ENCODE data around the gene LTB4R2.
"Not testable (repeated sequence)": the region's sequence is repeated elsewhere in the genome, so short reads cannot be mapped to it uniquely, and the experiment has no call there.

Gene LTB4R2

DNA sequence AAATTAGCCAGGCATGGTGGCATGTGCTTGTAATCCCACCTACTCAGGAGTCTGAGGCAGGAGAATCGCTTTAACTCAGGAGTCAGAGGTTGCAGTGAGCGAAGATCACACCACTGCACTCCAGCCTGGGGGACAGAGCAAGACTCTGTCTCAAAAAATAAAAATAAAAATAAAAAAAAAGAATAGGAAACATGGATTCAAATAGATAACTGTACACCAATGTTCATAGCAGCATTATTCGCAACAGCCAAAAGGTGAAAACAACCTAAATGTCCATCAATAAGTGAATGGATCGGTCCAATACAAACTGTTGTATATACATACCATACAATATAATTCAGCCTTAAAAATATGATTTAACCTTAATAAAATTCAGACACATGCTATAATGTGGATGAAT is 32.9 kb downstream of the LTB4R2 start:
- no peak for DNase-seq

DNA sequence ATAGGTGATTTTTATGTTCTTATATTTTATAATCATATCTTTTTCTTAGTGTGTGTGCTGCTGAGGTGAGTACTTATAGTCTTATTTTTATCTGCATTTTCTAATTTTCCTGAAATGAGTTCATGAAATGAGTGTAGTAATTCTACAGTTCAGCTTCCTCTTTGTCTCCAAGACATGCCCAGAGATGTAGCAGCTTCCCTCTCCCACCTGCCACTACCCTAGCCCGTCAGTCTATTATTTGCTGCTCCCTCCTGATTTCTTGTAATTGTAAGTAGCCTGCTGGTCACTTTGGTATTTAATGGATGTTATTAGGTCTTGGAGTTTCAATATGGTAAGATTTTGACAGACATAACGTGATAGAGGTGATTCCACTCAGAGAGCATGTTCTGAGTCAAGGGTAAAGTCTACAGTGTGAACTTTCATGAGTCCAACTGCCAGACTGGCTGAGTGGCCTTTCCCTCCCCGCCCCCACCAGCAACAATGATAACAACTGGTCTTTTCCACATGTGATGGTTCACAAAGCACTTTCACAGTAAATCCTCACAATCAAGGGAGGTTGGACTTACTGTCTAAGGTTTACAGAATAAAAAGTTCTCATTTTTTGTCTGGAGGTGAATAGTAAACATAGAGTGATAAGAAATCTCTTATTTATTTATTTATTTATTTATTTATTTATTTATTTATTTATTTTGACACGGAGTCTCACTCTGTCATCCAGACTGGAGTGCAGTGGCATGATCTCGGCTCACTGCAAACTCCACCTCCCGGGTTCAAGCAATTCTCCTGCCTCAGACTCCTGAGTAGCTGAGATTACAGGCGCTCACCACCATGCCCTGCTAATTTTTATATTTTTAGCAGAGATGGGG is 34.1 kb downstream of the LTB4R2 start:
- no peak for DNase-seq

DNA sequence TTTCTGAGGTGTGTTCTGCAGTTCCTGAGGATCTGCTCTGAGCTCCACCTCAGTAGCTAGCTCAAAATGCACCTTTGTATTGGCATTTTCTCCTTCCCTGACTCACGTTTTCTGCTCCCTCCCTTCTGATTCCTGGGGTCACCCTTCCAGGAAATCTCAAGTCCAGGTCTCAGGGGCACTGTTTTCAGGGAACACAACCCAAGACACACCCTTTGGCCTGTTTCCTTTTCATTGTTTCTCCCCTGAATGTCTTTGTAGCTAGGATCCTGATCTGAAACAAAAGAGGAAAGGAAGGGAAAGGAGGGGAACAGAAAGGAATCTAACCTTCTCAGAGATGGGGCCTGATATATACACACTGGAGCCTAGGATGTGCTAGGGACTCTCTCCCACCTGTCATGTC is 37.2 kb downstream of the LTB4R2 start:
- DNase-seq = no peak

DNA sequence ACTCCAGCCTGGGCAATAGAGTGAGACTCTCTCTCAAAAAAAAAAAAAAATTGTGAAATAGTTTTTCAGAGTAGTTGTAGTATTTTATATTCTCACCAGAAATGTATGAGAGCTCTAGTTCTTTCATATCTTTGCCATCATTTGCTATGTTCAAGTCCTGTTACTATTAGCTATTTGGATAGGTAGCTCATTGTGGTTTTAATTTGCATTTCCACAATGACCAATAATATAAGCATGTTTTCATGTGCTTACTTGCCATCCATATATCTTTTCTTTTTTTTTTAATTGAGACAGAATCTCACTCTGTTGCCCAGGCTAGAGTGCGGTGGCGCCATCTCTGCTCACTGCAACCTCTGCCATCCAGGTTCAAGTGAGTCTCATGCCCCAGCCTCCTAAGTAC is 38.2 kb downstream of the LTB4R2 start:
- no peak for DNase-seq

DNA sequence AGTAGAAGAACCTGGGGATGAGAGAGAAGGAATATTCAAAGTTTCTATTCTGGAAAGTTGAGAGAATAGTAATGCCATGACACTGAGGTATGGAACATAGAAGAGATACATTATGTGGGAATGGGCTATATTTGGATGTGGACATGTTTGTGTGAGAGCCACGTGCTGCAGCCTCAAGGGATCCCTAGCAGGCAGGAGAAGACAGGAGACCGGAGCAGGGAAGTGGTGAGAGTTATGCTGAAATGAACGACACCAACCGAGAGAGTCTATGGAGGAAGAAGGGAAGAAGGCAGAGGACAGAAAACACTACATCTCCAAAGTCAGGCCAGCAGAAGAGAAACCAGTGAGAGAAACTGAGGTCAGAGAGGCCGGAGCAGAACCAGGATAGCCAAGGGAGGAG is 39.8 kb downstream of the LTB4R2 start:
- DNase-seq = no peak

DNA sequence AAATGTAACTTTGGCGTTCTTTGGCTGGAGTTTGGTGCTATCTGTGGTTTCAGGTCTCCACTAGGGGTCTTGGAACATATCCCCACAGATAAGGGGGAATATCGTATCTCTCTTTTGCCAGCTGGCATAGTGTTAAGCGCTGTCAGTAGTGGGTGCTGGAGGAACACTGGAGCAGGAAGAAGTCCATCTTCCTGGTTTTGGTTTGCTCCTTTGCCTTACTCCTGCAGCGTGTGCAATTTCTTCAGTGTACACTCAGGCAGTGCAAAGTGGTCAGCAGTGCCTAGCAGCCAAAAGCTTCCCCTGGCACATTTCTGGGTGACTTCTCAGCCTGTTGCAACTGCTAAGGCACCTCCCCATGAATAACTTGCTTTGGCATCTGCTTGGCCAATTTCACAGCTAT is 41.6 kb downstream of the LTB4R2 start:
- DNase-seq = no peak

DNA sequence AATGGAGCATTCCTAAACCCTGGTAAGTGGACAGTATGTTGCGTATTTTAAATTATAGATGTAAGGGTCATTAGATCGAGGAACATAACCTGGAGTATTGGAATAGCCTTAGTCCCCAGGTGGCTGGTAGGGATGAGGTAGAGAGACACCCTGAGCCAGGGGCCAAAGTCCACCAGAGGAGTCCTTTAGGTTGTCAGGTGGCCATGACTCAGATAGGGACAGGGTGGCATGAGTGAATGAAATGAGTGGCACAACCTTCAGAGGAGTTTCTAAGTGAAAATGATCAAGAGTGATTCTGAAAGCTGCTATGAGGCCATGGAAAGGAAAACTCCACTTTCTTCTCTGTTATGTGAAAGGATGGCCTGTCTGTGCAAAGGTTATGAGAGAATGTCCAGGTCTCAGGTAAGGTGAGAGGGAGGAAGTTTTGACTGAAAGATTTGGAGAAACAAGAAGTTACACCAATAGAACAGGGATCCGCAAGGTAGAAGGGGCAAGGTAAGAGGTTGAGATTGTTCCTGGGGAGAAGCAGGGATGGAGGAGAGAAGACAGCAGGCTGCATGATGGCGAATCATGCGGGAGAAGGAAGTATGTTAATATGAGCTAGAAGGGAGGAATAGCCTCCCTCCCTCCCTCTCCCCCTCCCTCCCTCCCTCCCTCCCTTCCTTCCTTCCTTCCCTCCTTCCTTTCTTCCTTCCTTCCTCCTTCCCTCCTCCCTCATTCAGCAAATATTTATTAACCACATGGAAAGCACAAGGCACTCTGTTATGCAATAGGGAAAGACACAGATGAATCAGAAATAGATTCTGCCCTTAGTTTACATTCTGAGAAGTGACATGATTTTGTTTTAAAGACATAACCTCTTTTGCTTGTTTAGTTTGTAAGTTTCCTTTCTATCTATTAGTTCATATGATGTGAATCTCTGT is 43.9 kb downstream of the LTB4R2 start:
- DNase-seq = no peak

DNA sequence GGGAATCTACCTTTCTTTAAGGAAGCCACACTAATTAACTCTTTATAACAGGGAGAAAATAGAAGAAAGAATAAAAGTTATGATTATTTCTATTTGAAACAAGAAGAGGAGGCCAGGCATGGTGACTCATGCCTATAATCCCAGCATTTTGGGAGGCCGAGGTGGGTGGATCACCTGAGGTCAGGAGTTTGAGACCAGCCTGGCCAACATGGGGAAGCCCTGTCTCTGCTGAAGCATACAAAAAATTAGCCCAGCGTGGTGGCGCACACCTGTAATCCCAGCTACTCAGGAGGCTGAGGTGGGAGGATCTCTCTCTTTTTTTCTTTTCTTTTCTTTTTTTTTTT is 44.5 kb downstream of the LTB4R2 start:
- not testable (repeated sequence) for DNase-seq

DNA sequence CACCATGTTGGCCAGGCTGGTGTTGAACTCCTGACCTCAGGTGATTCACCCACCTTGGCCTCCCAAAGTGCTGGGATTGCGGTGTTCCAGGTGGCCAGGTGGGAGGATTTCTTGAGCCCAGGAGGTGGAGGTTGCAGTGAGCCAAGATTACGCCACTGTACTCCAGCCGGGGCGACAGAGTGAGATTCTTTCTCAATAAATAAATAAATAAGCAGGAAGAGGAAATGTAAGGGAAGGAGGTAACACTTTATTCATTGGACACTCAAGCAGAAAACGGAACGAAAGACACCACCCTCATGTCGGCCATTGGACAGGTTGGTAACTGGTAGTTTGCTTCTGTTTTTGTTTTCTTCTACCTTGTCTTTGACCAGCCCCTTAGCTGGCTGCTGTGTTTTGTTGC is 45.1 kb downstream of the LTB4R2 start:
- DNase-seq = no peak

DNA sequence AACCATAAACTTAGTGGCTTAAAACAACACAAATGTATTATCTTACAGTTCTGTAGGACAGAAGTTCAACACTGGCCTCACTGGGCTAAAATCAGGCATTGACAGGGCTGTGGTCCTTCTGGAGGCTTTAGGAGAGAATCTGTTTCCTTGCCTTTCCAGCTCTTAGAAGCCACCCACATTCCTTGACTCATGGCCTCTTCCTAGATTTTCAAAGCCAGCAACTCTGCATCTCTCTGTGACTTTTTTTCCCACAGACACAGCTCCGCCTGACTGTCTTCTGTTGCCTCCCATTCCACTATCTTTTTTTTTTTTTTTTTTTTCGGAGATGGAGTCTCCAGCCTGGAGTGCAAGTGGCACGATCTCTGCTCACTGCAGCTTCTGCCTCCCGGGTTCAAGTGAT is 46.3 kb downstream of the LTB4R2 start:
- no peak for DNase-seq

DNA sequence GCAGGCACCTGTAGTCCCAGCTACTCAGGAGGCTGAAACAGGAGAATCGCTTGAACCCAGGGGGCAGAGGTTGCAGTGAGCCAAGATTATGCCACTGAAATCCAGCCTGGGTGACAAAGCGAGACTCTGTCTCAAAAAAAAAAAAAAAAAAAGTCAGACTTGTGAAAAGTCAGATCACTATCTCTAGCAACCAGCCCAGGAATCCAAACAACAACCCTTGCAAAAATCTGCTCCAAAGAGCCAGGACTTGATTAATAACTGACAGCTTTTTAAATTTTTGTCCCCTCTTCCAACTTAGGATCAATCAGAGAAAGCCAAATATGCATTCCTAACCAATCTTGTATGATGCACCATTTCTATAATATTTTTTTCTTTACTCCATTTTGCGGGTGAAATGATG is 50.3 kb downstream of the LTB4R2 start:
- no peak for DNase-seq

DNA sequence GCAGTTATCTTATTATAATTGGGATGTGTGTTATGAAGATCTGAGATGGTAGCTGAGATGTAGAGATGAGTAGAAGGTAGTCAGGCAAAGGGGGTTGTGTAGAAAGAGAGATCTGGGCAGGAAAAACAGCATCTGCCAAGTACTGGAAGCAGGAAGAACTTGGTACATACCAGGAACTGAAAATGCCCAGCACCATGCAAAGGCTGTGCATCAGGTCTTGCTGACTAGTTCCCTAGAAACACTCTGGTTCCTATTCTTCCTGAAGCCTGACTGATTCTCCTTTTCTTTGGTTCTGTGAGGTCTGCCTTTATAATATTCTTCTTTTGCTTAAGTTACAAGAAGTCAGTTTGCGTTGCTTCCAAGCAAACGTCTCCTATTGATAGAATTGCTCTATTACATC is 51.4 kb downstream of the LTB4R2 start:
- DNase-seq = no peak
